ENCODE data around the gene SDHAF2. TPM values are rescaled to one million over a fixed set of nuclear protein-coding genes. Genes with fewer than 3 reads are reported as not detected.

The SDHAF2 gene
- total RNA-seq, 4 donors from 2014 or later = 65.8 to 122 (median 81.4) TPM

- H3K36me3 ChIP-seq = no peaks in the 10 kb centered on the region
- H3K4me1 ChIP-seq = peaks cover 19 to 32% (median 22%) of the 10 kb centered on the region in 4 donors
- no peaks in the 10 kb centered on the region for H3K27me3 ChIP-seq
- no peak for DNase-seq
- TF ChIP-seq POLR2A (IDR thresholded peaks at IDR 0.05) = no peak
- TF ChIP-seq EP300 (IDR thresholded peaks at IDR 0.05; ENCODE audit: low read depth) = no peak
- TF ChIP-seq POLR2AphosphoS5 (IDR thresholded peaks at IDR 0.05) = no peak
- no peak for TF ChIP-seq CTCF (IDR thresholded peaks at IDR 0.05)
- H3K4me3 ChIP-seq = no peak overlapping the region
- intact Hi-C loops (cut with DNase I; ENCODE audit: low total_unique reads) (no loop called here), in situ Hi-C loops (cut with MboI; ENCODE audit: low pct_ligation_motif_present in 1 of 4, low pct_unique_long_range_greater_than_20kb in 1 of 4, low sequenced_read_pairs in 3 of 4) (no loop called here)
- no peak overlapping the region for H3K27ac ChIP-seq
- WGBS, 2 donors (ENCODE audit: low coverage in 1 of 2) = 89 to 100% methylated on average over 1 to 6 of the region's 6 CpGs
- no peaks in the 10 kb centered on the region for H3K9me3 ChIP-seq
Observed at GRCh38 chr11:61486011-61486620, 56.2 kb downstream of the SDHAF2 start.

GRCh38 chr11:61486779-61487178, 56.9 kb downstream of the SDHAF2 start:
- WGBS, 2 donors (ENCODE audit: low coverage in 1 of 2) = 84% methylated on average over 5 of the region's 5 CpGs; no CpG with 5 or more reads in 1 of the 2 donors
- in situ Hi-C loops (cut with MboI; ENCODE audit: low pct_ligation_motif_present in 1 of 4, low pct_unique_long_range_greater_than_20kb in 1 of 4, low sequenced_read_pairs in 3 of 4) (no loop called here), intact Hi-C loops (cut with DNase I; ENCODE audit: low total_unique reads) (no loop called here)
- H3K4me1 ChIP-seq = peaks cover 19 to 28% (median 22%) of the 10 kb centered on the region in 4 donors
- H3K27ac ChIP-seq = no peak overlapping the region
- DNase-seq = no peak
- no peaks in the 10 kb centered on the region for H3K9me3 ChIP-seq
- H3K27me3 ChIP-seq = no peaks in the 10 kb centered on the region
- H3K4me3 ChIP-seq = no peak overlapping the region
- TF ChIP-seq POLR2A (IDR thresholded peaks at IDR 0.05) (no peak), CTCF (IDR thresholded peaks at IDR 0.05) (no peak), EP300 (IDR thresholded peaks at IDR 0.05; ENCODE audit: low read depth) (no peak), POLR2AphosphoS5 (IDR thresholded peaks at IDR 0.05) (no peak)
- no peaks in the 10 kb centered on the region for H3K36me3 ChIP-seq

DNA sequence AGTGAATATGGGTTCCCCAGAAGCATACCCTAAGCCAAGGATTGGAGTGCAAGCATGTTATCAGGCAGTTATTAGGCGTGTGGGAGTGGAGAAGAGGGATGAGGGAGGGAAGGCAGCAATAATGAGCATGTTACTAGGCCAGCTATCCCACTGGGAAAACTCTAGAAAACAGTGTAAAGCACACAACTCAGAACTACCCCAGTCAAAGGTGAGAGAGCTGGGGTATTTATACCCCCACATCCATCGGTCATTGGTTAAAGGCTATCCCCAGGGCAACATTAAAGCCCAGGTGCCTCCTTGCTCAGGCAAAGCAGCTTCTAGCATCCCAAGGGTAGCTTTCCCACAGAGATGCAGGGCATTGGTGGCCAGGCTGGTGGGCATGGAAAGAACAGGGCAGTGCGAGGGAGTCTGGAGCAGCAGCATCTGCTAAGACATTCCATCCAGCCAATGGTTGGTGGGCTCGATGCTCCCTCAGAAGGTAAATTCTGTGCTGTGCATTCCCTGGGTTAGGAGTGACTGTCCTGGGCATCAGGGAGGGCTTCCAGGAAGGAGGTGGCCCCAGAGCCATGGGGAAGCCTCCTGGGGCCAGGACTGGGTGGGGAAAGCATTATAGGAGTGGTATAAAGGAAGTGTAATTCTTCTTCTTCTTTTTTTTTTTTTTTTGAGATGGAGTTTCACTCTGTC, 57.6 kb downstream of the SDHAF2 start:
- 74 to 91% methylated on average over 2 to 4 of the region's 4 CpGs for WGBS, 2 donors (ENCODE audit: low coverage in 1 of 2)
- TF ChIP-seq POLR2A (IDR thresholded peaks at IDR 0.05) (no peak), POLR2AphosphoS5 (IDR thresholded peaks at IDR 0.05) (no peak), CTCF (IDR thresholded peaks at IDR 0.05) (no peak), EP300 (IDR thresholded peaks at IDR 0.05; ENCODE audit: low read depth) (no peak)
- peaks cover 19 to 28% (median 22%) of the 10 kb centered on the region in 4 donors for H3K4me1 ChIP-seq
- intact Hi-C loops (cut with DNase I; ENCODE audit: low total_unique reads) = no loop called here
- H3K27me3 ChIP-seq = no peaks in the 10 kb centered on the region
- no peak for DNase-seq
- in situ Hi-C loops (cut with MboI; ENCODE audit: low pct_ligation_motif_present in 1 of 4, low pct_unique_long_range_greater_than_20kb in 1 of 4, low sequenced_read_pairs in 3 of 4) = no loop called here
- H3K27ac ChIP-seq = no peak overlapping the region
- H3K36me3 ChIP-seq = no peaks in the 10 kb centered on the region
- no peak overlapping the region for H3K4me3 ChIP-seq
- H3K9me3 ChIP-seq = no peaks in the 10 kb centered on the region

- Histone ChIP-seq H3K9me3 (no peaks in the 10 kb centered on the region), H3K4me1 (peaks cover 19 to 28% (median 22%) of the 10 kb centered on the region in 4 donors), H3K27ac (peak overlapping the region; percentile 46 to 66 (median 51)), H3K36me3 (no peaks in the 10 kb centered on the region), H3K4me3 (peak overlapping the region in 1 of 4 donors; percentile 18), H3K27me3 (no peaks in the 10 kb centered on the region)
- peak; percentile 77 for DNase-seq
- TF ChIP-seq EP300 (IDR thresholded peaks at IDR 0.05; ENCODE audit: low read depth) (no peak), POLR2AphosphoS5 (IDR thresholded peaks at IDR 0.05) (peak in 2 of 3 donors; percentile 22 to 32), POLR2A (IDR thresholded peaks at IDR 0.05) (peak; percentile 42)
- 29 to 40% methylated on average over 7 to 19 of the region's 19 CpGs for WGBS, 2 donors (ENCODE audit: low coverage in 1 of 2)
- intact Hi-C loops (cut with DNase I; ENCODE audit: low total_unique reads) (no loop called here), in situ Hi-C loops (cut with MboI; ENCODE audit: low pct_ligation_motif_present in 1 of 4, low pct_unique_long_range_greater_than_20kb in 1 of 4, low sequenced_read_pairs in 3 of 4) (no loop called here)
Observed at GRCh38 chr11:61488651-61489291, 58.8 kb downstream of the SDHAF2 start.

All from transverse colon (tissue), 4 donors.